Measurements from ENCODE around the gene AFF2. TPM values are rescaled to one million over a fixed set of nuclear protein-coding genes. Genes with fewer than 3 reads are reported as not detected.

Gene AFF2
- total RNA-seq, 1 donor from 2014 or later: 3.4 TPM

- intact Hi-C loops (cut with micrococcal nuclease): no loop called here
Measured at GRCh38 chrX:148535639-148536038, 35.2 kb downstream of the AFF2 start.

- intact Hi-C loops (cut with micrococcal nuclease): no loop called here
Measured at GRCh38 chrX:148536961-148537360, 36.5 kb downstream of the AFF2 start.

DNA sequence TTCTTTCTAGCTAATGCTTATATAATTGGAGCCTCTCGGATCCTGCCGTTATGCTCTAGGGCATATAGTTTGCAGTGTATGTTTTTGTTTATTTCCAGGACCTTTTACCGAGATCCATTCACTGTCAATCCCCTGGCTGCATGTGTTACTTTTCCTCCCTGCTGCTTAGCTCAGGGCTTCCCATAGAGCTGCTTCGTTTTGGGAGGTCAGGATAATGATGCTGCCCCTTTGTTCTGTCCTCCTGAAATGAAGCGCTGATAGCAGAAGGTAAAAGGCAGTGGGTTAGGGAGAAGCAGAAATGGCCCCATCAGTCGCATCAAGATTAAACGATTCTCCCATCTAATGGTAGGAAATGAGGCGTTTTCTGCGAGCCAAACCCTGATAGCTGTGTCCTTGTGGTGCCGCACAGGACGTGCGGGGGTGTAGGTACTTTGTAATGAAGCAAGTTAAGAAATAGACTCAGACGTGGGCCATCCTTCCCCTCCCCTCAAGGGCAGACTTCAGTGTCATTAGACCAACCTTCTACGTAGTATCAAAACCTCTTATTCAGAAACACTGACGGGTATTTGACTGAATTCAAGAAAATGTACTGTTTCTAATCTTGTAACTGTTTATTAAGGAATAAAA is 37.3 kb downstream of the AFF2 start:
- intact Hi-C loops (cut with micrococcal nuclease): no loop called here

GRCh38 chrX:148538582-148538981 is 38.2 kb downstream of the AFF2 start:
- intact Hi-C loops (cut with micrococcal nuclease): no loop called here

DNA sequence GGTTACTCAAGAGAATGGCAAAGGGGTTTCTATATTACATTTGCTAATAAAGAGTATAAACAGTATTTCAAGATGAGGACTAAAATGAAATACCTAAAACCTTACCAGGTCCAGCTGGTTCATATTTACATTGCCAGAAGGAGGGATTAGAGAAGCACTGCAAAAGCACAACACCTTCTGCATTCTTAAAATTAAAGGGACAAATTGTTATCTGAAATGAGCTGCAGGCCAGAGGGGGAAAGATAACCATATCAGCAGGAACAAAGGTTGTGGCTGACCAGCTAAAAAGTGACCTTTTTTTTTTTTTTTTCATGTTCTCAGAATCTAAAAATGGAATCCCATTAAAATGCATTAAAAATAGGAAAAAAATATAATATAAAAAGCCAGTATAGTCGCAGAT is 39.7 kb downstream of the AFF2 start:
- intact Hi-C loops (cut with micrococcal nuclease): no loop called here

DNA sequence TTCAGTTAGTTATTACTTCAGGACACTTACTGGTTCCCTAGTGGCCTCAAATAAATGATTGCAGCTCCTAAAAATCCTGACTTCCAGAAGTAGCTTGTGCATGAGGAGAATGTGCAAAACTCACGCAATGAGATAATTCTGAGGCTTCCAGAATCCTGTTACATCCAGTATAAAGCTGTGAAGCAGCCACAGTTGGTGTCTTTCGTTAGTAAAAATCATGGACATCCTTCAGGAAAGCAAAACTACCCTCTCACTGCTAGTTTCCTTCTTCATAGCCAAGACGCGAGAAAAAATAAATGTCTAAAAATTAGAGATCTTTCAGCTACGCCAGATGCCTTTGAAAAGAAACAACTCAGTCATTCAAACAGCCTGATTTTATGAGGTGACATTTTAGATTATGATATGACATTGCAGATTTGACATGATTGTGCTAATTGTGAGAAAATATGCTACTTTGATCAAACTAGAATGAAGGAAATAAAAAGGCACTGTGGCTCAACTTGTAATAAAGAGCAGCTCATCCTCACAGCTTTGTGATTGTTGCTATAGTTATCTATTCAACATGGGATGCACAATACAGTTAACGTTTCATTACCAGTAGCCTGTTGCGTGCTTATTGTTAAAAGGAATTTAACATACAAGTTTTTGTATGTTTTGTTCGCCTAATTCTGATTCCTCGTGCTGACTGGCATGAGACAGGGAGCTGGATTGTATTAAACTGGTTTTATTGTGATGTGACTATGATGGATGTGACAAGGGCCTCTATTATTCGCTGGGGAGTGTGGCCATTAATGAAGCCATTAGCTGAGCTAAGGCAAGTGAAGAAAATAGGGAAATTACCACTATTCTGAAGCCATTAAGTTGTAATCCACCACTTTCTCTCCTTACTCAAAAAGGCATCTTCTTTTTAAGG is 40.5 kb downstream of the AFF2 start:
- intact Hi-C loops (cut with micrococcal nuclease): no loop called here

DNA sequence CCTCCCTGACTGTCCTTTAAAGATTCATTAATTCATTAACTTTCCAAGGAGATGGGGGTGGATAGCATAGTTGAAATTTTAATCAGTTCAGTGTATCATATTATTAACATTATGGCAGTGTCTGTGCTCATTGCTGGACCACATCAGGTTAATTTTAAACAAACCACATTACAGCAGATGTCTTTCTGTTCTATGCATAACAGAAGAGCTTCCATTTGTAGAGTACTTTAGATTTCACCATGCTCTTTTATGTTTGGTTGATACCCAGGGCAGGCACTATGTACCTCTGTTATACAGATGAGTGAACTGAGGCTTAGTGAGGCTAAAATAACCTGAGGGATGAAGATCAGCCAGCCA is 41.1 kb downstream of the AFF2 start:
- intact Hi-C loops (cut with micrococcal nuclease): no loop called here

DNA sequence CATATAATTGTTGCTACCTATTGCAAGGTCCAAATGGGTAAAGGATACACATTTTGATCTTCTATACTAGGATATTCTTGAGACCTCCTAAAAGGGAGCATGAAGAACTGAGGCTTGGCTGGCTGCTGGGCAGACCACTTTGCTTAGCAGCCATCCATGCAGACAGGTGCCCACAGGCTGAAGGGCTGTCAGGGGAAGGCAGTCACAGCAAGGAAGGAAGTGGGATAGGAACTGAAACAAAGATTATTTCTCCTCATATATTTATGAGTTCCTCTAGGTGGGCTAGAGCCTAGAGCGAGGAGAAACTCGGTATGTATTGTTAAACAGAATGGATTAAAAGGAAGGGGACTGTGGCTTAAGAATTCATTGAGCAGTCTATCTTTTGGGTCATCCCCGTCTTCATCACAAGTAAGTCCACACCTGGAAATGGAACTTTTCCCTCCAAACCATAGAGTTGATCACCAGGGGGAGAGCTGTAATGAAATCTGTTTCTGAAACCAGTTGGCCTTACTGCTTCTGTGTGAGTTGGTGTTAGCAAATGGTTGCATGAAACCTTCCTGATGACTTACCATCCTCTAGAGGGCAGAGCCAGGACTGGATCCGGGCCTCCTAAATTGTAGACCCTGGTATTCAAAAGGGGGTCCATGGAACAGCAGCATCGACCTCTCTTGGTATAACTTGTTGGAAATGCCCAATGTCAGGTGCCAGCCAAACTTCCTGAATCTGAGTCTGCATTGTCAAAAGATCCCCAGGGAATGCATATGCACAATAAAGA is 42.3 kb downstream of the AFF2 start:
- intact Hi-C loops (cut with micrococcal nuclease): no loop called here

DNA sequence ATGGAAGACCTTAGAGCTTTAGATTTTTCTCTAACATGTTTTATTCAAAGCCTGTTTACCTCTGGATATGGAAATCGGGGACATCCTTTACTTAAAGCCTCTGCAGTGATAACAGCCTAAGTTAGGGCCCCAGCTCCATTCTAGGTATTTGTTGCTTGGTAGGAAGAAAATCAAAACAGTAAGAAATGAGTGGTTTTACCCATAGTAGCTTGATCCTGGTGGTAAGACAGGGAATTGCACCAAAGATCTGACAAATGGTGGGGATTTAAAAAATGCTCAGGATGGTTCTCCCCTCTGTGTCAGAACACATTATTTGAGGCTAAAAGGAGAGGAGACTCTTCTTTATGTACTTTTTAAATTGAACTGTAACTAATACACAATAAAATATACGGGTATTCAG is 52.4 kb downstream of the AFF2 start:
- intact Hi-C loops (cut with micrococcal nuclease): no loop called here

DNA sequence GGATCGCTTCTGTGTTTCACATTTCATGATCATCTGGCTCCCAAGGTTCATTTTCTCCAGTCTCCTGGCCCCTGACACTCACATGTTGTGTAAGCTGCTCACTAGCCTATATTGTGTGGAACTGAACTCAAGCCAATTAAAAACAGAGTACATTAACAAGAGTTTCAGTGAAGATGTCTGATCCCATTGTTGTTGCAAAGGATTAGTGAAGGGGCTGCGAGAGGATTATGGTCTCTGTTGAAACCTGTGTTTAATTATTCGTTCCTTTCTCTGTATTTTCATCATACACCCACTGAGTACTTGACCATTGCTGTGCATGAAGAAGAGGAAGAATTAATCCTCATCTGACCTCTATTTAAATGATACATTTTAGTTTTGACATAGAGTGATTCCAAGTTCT is 54.7 kb downstream of the AFF2 start:
- intact Hi-C loops (cut with micrococcal nuclease): no loop called here

GRCh38 chrX:148555571-148556243 is 55.3 kb downstream of the AFF2 start:
- intact Hi-C loops (cut with micrococcal nuclease): no loop called here

DNA sequence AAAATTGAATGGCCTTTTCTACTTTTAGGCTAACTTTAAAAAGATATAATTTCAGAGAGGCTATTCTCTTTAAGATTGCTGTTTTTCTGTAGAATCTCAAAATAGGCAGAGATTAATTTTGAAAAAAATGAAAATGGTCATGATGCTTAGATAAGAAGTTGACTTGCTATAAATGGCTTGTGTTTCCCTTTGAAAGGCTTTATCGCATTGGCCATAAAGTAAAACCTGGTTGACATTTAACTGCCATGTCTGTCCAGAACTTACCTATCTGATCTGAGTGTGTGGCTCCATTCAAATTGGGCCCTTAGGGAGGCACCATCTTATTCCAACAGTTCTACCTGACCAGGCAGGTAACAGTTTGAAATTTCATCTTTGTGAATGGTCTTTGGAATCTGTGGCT is 56.1 kb downstream of the AFF2 start:
- intact Hi-C loops (cut with micrococcal nuclease): no loop called here

- intact Hi-C loops (cut with micrococcal nuclease): loop anchor here (5.0 kb wide), 1 partner anchor 1301 kb away; no protein-coding TSS in a partner anchor
Measured at GRCh38 chrX:148562846-148563245, 62.4 kb downstream of the AFF2 start.

DNA sequence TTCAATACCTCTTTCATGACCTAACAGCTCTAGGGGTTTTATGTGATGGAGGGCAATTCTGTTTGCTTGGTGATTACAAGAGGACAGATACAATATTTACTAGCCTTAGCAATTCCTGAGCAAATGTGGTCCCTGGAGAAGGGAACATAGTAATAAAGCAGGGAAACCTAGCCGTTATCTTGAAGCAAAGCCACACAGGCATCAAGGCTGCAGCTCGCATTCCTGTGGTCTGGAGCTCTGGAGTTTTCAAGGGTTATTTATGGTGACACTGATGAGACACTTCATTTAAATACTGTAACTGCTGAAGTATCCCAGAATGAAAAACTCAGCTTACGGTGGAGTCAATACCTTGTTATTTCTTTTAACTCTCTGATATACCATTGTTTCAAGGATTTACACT is 66.8 kb downstream of the AFF2 start:
- intact Hi-C loops (cut with micrococcal nuclease): no loop called here

DNA sequence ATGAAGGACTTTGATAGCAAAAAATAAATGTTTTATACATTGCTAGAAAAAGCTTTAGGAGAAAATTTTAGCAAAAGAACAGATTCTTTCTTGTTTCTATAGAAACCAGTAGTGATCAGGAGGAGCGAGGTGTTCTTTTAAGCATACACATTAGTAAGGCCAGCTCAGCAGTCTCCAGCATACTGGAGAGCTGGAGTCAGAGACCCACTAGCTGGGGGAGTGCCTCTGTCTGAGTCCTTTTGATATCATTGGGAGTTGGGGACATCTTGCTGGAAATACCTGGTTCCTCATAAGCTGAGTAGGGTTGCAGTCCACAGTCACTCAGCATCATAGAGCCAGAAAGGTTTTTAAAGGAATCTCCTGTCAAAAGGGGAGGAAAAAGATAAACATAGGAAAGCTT is 67.4 kb downstream of the AFF2 start:
- intact Hi-C loops (cut with micrococcal nuclease): no loop called here

GRCh38 chrX:148568763-148569162 is 68.3 kb downstream of the AFF2 start:
- intact Hi-C loops (cut with micrococcal nuclease): no loop called here

GRCh38 chrX:148572337-148572736 is 71.9 kb downstream of the AFF2 start:
- intact Hi-C loops (cut with micrococcal nuclease): no loop called here

- intact Hi-C loops (cut with micrococcal nuclease): no loop called here
Measured at GRCh38 chrX:148573119-148573518, 72.7 kb downstream of the AFF2 start.

DNA sequence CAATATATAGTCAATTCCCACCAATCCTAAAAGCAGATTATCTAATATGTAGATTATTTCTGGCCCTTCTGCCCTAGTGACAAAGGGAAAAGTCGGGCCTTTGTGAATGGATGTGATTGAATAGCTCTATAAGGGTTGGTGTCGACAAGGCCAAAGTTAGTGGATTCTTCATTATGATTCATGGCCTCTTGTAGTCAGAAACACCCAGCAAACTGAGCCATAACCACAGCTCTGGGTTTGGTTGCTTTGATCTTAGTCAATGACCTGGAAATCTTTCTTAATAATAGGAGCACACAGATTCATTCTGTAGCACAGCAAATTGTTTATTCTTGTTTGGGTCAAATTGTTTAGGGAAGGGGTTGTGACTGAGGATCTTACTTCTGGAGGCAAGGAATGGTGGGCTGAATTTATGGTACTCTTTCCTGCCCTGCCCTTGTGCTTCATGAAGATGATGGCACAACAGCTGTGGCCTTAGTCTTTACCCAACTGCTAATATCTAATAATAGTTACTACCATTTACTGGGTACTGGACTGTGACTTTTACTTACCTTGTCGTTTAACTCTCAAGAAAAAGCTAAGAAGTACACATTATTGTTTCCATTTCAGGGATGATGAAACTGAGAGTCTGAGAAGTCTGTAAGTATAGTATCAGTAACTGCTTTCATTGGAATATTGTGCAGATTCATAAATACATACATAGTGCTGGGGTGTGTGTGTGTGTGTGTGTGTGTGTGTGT is 74.0 kb downstream of the AFF2 start:
- intact Hi-C loops (cut with micrococcal nuclease): no loop called here

DNA sequence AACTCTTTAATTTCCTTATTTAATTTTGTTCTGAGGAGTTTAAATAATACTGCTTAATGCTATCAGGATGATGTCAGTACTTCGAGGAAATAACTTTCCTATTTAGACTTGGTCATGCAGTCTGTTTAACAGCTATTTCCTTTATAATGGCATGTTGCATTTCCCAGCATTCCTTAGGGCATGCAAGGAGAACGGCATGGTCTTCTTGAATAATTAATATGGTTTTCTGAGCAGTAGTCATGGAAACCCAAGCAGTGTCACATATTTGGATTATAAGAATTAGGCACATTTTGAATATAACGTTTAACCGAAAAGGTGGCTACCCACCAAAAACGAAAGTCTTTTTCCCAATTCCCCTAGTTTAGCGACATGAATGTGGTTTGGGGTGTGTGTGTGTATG is 76.0 kb downstream of the AFF2 start:
- intact Hi-C loops (cut with micrococcal nuclease): no loop called here

DNA sequence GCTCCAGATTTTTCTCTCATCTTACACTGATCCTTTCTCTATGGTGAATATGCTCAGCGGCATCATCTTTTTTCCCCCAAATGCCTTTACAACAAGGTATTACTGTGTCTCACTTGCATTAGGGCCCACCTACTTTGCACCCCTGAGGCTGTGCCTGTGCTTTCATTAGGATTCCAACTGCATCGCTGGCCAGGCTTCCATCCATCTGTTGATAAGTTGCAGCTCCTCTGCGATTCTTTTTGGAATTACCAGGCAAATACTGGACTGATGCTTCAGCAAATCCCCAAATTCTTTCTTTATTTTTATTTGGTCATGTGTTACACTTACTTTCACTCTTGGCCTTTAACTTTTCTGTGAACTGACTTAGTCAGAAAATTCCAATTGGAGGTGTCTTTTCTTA is 77.3 kb downstream of the AFF2 start:
- intact Hi-C loops (cut with micrococcal nuclease): no loop called here

All from T-helper 1 cell treated with Interleukin-12 subunit alpha and Interleukin-12 subunit beta and Interleukin-4 antibody, amounts not matched to agents 30 ng/mL and 1 ng/mL, for 36 hours (primary cell).